ENCODE measurements around the gene CCDC74A. TPM values are rescaled to one million over a fixed set of nuclear protein-coding genes. Genes with fewer than 3 reads are reported as not detected.
"Not testable (repeated sequence)": the region's sequence is repeated elsewhere in the genome, so short reads cannot be mapped to it uniquely, and the experiment has no call there.

Gene CCDC74A
- total RNA-seq, 1 experiment from 2014 or later, result 6.5 TPM

DNA sequence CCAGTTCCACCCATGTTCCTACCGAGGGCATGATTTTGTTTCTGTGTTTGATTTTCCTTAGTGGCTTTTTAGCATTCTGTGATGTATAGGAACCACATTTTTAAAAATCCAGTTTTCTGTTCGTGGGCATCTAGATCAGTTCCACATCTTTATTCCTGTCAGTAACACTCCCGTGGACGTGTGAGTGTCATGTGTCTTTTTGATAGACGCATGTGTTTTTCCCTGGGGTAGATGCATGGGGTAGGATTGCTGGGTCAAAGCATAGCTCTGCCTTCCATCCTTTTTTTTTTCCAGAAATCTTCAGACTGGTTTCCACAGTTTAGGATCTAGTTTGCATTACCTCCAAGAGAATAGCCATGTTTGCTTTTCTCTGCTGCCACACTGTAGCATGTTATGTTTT lies 38.7 kb downstream of the CCDC74A start:
- no peak for TF ChIP-seq EZH2phosphoT487 (IDR thresholded peaks at IDR 0.05; ENCODE audit: borderline replicate concordance, low read length)
- H3K4me2 ChIP-seq (ENCODE audit: low read length), result no peak overlapping the region
- no peaks in the 10 kb centered on the region for H3K9me3 ChIP-seq (ENCODE audit: low read length)
- no peak overlapping the region for H3K4me3 ChIP-seq (ENCODE audit: low read length)
- intact Hi-C loops (cut with micrococcal nuclease), result no loop called here
- no peak overlapping the region for H3K27ac ChIP-seq (ENCODE audit: low read length)
- CTCF ChIA-PET, result no interaction called here
- DNase-seq (no peak), ATAC-seq (no peak)
- no TSS peak for BruUV-seq (replicated peaks)
- POLR2A ChIA-PET (ENCODE audit: unreplicated experiment), result no interaction called here
- no peaks in the 10 kb centered on the region for H3K36me3 ChIP-seq (ENCODE audit: low read depth, low read length)
- no peaks in the 10 kb centered on the region for H4K20me1 ChIP-seq (ENCODE audit: low read length)
- H2AFZ ChIP-seq (ENCODE audit: low read length), result no peak overlapping the region
- H3K9me2 ChIP-seq (replicated peaks; ENCODE audit: low read length), result no peaks in the 10 kb centered on the region
- H3K9ac ChIP-seq (ENCODE audit: low read length), result no peak overlapping the region
- peaks cover 80% of the 10 kb centered on the region for H3K27me3 ChIP-seq (ENCODE audit: low read length)
- H3K79me2 ChIP-seq (ENCODE audit: low read length), result no peaks in the 10 kb centered on the region
- no peaks in the 10 kb centered on the region for H3K4me1 ChIP-seq (ENCODE audit: insufficient read depth, low read length)
- H3F3A ChIP-seq (ENCODE audit: low read length, unreplicated experiment), result no peaks in the 10 kb centered on the region

DNA sequence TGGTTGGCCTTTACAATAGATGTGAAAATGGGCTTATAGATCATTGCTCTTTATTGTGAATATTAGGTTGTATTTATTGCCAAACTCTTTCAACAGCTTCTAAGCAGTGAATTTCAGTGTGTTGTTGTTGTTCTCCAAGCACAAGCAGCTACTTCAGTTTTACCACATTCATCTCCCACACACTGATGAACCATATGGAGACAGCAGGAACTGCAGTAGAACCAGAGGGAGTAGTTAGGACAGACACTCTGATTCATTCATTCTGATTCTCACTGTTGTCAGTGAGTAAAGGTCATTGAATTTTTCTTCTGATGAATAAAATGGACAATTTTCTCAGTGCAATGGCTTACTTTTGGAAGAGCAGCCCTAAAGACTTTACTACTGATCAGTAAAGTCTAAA lies 40.2 kb downstream of the CCDC74A start:
- H3K9me3 ChIP-seq (ENCODE audit: low read length), result no peaks in the 10 kb centered on the region
- H3K27me3 ChIP-seq (ENCODE audit: low read length), result peaks cover 70% of the 10 kb centered on the region
- H3K79me2 ChIP-seq (ENCODE audit: low read length), result no peaks in the 10 kb centered on the region
- H3K4me2 ChIP-seq (ENCODE audit: low read length), result no peak overlapping the region
- intact Hi-C loops (cut with micrococcal nuclease), result no loop called here
- H2AFZ ChIP-seq (ENCODE audit: low read length), result no peak overlapping the region
- no TSS peak for BruUV-seq (replicated peaks)
- ATAC-seq (no peak), DNase-seq (no peak)
- TF ChIP-seq, protein P1, sequence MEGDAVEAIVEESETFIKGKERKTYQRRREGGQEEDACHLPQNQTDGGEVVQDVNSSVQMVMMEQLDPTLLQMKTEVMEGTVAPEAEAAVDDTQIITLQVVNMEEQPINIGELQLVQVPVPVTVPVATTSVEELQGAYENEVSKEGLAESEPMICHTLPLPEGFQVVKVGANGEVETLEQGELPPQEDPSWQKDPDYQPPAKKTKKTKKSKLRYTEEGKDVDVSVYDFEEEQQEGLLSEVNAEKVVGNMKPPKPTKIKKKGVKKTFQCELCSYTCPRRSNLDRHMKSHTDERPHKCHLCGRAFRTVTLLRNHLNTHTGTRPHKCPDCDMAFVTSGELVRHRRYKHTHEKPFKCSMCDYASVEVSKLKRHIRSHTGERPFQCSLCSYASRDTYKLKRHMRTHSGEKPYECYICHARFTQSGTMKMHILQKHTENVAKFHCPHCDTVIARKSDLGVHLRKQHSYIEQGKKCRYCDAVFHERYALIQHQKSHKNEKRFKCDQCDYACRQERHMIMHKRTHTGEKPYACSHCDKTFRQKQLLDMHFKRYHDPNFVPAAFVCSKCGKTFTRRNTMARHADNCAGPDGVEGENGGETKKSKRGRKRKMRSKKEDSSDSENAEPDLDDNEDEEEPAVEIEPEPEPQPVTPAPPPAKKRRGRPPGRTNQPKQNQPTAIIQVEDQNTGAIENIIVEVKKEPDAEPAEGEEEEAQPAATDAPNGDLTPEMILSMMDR (conservative IDR thresholded peaks at IDR 0.05; ENCODE audit: low read depth, low read length), result no peak
- TF ChIP-seq EZH2 (IDR thresholded peaks at IDR 0.05; ENCODE audit: low read length, unreplicated experiment) (no peak), EZH2phosphoT487 (IDR thresholded peaks at IDR 0.05; ENCODE audit: borderline replicate concordance, low read length) (no peak)
- no peaks in the 10 kb centered on the region for H3K36me3 ChIP-seq (ENCODE audit: low read depth, low read length)
- H4K20me1 ChIP-seq (ENCODE audit: low read length), result no peaks in the 10 kb centered on the region
- H3K9me2 ChIP-seq (replicated peaks; ENCODE audit: low read length), result no peaks in the 10 kb centered on the region
- H3K9ac ChIP-seq (ENCODE audit: low read length), result no peak overlapping the region
- POLR2A ChIA-PET (ENCODE audit: unreplicated experiment), result no interaction called here
- CTCF ChIA-PET, result no interaction called here
- no peaks in the 10 kb centered on the region for H3K4me1 ChIP-seq (ENCODE audit: insufficient read depth, low read length)
- H3K27ac ChIP-seq (ENCODE audit: low read length), result no peak overlapping the region
- no peaks in the 10 kb centered on the region for H3F3A ChIP-seq (ENCODE audit: low read length, unreplicated experiment)
- no peak overlapping the region for H3K4me3 ChIP-seq (ENCODE audit: low read length)

- H3K9ac ChIP-seq (ENCODE audit: low read length); H3K4me2 ChIP-seq (ENCODE audit: low read length); BruUV-seq (replicated peaks); ATAC-seq; H3K36me3 ChIP-seq (ENCODE audit: low read depth, low read length); H3K4me3 ChIP-seq (ENCODE audit: low read length); DNase-seq; H2AFZ ChIP-seq (ENCODE audit: low read length); intact Hi-C loops (cut with micrococcal nuclease); POLR2A ChIA-PET (ENCODE audit: unreplicated experiment); H3K9me3 ChIP-seq (ENCODE audit: low read length); H4K20me1 ChIP-seq (ENCODE audit: low read length); H3K79me2 ChIP-seq (ENCODE audit: low read length); H3K4me1 ChIP-seq (ENCODE audit: insufficient read depth, low read length); H3K27ac ChIP-seq (ENCODE audit: low read length); CTCF ChIA-PET; H3K9me2 ChIP-seq (replicated peaks; ENCODE audit: low read length); H3F3A ChIP-seq (ENCODE audit: low read length, unreplicated experiment): not testable (repeated sequence)
- peaks cover 65% of the 10 kb centered on the region for H3K27me3 ChIP-seq (ENCODE audit: low read length)
These were observed 40.7 kb downstream of the CCDC74A start for GRCh38 chr2:131568401-131568800.

GRCh38 chr2:131572175-131572574 lies 44.5 kb downstream of the CCDC74A start:
- BruUV-seq (replicated peaks), result no TSS peak
- POLR2A ChIA-PET (ENCODE audit: unreplicated experiment), result no interaction called here
- ATAC-seq, result no peak
- DNase-seq, result no peak
- H2AFZ ChIP-seq (ENCODE audit: low read length), result no peak overlapping the region
- no peaks in the 10 kb centered on the region for H3F3A ChIP-seq (ENCODE audit: low read length, unreplicated experiment)
- H3K79me2 ChIP-seq (ENCODE audit: low read length), result no peaks in the 10 kb centered on the region
- TF ChIP-seq EZH2 (IDR thresholded peaks at IDR 0.05; ENCODE audit: low read length, unreplicated experiment), result no peak
- TF ChIP-seq EZH2phosphoT487 (IDR thresholded peaks at IDR 0.05; ENCODE audit: borderline replicate concordance, low read length), result no peak
- TF ChIP-seq, protein P1 (conservative IDR thresholded peaks at IDR 0.05; ENCODE audit: low read depth, low read length), result no peak
- no peak overlapping the region for H3K4me3 ChIP-seq (ENCODE audit: low read length)
- intact Hi-C loops (cut with micrococcal nuclease), result no loop called here
- H3K9ac ChIP-seq (ENCODE audit: low read length), result no peak overlapping the region
- H3K4me1 ChIP-seq (ENCODE audit: insufficient read depth, low read length), result no peaks in the 10 kb centered on the region
- CTCF ChIA-PET, result no interaction called here
- H3K27me3 ChIP-seq (ENCODE audit: low read length), result peaks cover 55% of the 10 kb centered on the region
- no peaks in the 10 kb centered on the region for H3K36me3 ChIP-seq (ENCODE audit: low read depth, low read length)
- no peak overlapping the region for H3K27ac ChIP-seq (ENCODE audit: low read length)
- no peak overlapping the region for H3K4me2 ChIP-seq (ENCODE audit: low read length)
- H3K9me3 ChIP-seq (ENCODE audit: low read length), result no peaks in the 10 kb centered on the region
- no peaks in the 10 kb centered on the region for H4K20me1 ChIP-seq (ENCODE audit: low read length)
- H3K9me2 ChIP-seq (replicated peaks; ENCODE audit: low read length), result no peaks in the 10 kb centered on the region

All from PC-3 (cell line).